Caco-2 (cell line): ENCODE data around the gene ZNF575. TPM values are rescaled to one million over a fixed set of nuclear protein-coding genes. Genes with fewer than 3 reads are reported as not detected.
"Not testable (repeated sequence)": the region's sequence is repeated elsewhere in the genome, so short reads cannot be mapped to it uniquely, and the experiment has no call there.

Source experiments
- BruUV-seq: library from RNA; stranded (reverse); fragments of 400-500 nt; replicated peaks from 2 replicates; lab custom pipeline; 2021; lab: Mats Ljungman, UMichigan
- CTCF ChIA-PET: fragments of 300-600 bp; sonication (Branson Sonifier 250); formaldehyde crosslinking; loops from one replicate; lab custom pipeline; 2022; ENCODE audit warnings: antibody characterized with exemption; lab: Charles Lee
- POLR2A ChIA-PET: fragments of 300-600 bp; sonication (Branson Sonifier 250); formaldehyde crosslinking; loops from one replicate; lab custom pipeline; 2022; ENCODE audit warnings: antibody characterized with exemption; lab: Charles Lee
- DNase-seq, 2 experiments: peaks; one replicate each; pipeline versions ENCODE4 v3.0.0 to v3.0.0-alpha.2; 2020 to 2022
- H3K27me3 ChIP-seq: replicated peaks from 2 replicates; pipeline ENCODE4 v1.6.0; 2011; ENCODE audit warnings: low read length; ENCODE audit not compliant: control insufficient read depth, insufficient read depth
- H3K36me3 ChIP-seq: 2 replicates; pipeline ENCODE4 v1.5.1; 2011; ENCODE audit warnings: low read length; ENCODE audit not compliant: control insufficient read depth, insufficient read depth
- H3K4me1 ChIP-seq: fragments of 250-450 bp; sonication (Bioruptor Pico); 2 replicates; pipeline ENCODE4 v1.5.1; 2020; ENCODE audit warnings: mild to moderate bottlenecking
- H3K4me3 ChIP-seq: 2 replicates; pipeline ENCODE4 v1.5.1; 2011; ENCODE audit warnings: low read depth, mild to moderate bottlenecking, control low read depth, low read length
- H3K9me3 ChIP-seq: fragments of 250-450 bp; sonication (Bioruptor Pico); 2 replicates; pipeline ENCODE4 v1.5.1; 2020; ENCODE audit warnings: mild to moderate bottlenecking, moderate library complexity
- H3K27ac Mint-ChIP-seq: one replicate; pipeline ENCODE4 v1.8.0; 2022; ENCODE audit warnings: mixed read lengths; ENCODE audit not compliant: unreplicated experiment
- H3K27me3 Mint-ChIP-seq: one replicate; pipeline ENCODE4 v1.8.0; 2022; ENCODE audit warnings: mixed read lengths; ENCODE audit not compliant: insufficient read depth, unreplicated experiment
- H3K36me3 Mint-ChIP-seq: one replicate; pipeline ENCODE4 v1.8.0; 2022; ENCODE audit warnings: mild to moderate bottlenecking, mixed read lengths; ENCODE audit not compliant: insufficient read depth, unreplicated experiment
- H3K4me1 Mint-ChIP-seq: one replicate; pipeline ENCODE4 v1.8.0; 2022; ENCODE audit warnings: low read depth, mixed read lengths; ENCODE audit not compliant: unreplicated experiment
- H3K4me3 Mint-ChIP-seq: one replicate; pipeline ENCODE4 v1.8.0; 2022; ENCODE audit warnings: mild to moderate bottlenecking, moderate library complexity, mixed read lengths; ENCODE audit not compliant: unreplicated experiment
- H3K9me3 Mint-ChIP-seq: one replicate; pipeline ENCODE4 v1.8.0; 2022; ENCODE audit warnings: mixed read lengths; ENCODE audit not compliant: unreplicated experiment
- intact Hi-C: fragments of 100-400 bp; cut with micrococcal nuclease; formaldehyde crosslinking; loops from one replicate; pipeline ENCODE4 v1.10.0; 2022; ENCODE audit not compliant: unreplicated experiment
- total RNA-seq: library from RNA; stranded (reverse); gene quantifications from 2 replicates; pipeline ENCODE4 v1.2.3, GENCODE V29; 2022
- TF ChIP-seq, protein P1 (sequence below), 2 experiments: fragments of 200-600 bp in 1 of 2; IDR thresholded peaks; 1 replicate in 1 of 2; 2 replicates in 1 of 2; pipeline versions ENCODE4 v1.5.1 to v1.8.0; 2011 to 2022; ENCODE audit warnings: antibody characterized with exemption in 1 of 2, control low read depth in 1 of 2, inconsistent platforms in 1 of 2, low read depth in 1 of 2, low read length in 1 of 2, mild to moderate bottlenecking in 1 of 2, moderate library complexity in 1 of 2; ENCODE audit not compliant: insufficient read depth in 1 of 2, severe bottlenecking in 1 of 2, unreplicated experiment in 1 of 2

Gene ZNF575
- total RNA-seq, 1 experiment from 2014 or later, result 1.00 TPM

DNA sequence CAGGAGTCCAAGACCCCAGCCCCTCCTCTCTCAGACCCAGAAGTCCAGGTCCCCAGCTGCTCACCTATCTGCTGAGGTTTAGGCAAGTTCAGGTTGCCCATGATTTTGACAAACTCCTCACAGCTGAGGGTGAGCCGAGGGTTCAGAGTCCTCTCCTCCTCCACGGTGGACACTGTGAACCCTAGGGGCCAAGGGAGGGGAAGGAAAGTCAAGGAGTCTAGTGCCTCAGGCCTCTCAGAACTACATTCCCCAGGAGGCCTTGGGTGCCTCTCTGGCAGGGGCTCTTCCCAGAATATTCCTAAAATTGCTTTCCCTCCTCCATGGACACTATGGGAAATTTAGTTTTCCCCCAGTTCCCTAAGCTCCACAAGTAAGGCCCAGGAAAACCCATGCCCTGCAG lies 25.1 kb upstream of the ZNF575 start:
- POLR2A ChIA-PET, result no interaction called here
- peak; percentile 23 to 61 for DNase-seq
- CTCF ChIA-PET, result interaction anchor here (1.4 kb wide), 1 partner anchor 61 kb away, joined by 7 read pairs; no protein-coding TSS in a partner anchor
- Histone ChIP-seq H3K9me3 (no peaks in the 10 kb centered on the region), H3K4me1 (peaks cover 8% of the 10 kb centered on the region; the same call in 1 of the 2 replicates), H3K36me3 (peaks cover 2% of the 10 kb centered on the region; the same call in 1 of the 2 replicates), H3K4me3 (no peak overlapping the region), H3K27me3 (no peaks in the 10 kb centered on the region)
- TF ChIP-seq, protein P1, sequence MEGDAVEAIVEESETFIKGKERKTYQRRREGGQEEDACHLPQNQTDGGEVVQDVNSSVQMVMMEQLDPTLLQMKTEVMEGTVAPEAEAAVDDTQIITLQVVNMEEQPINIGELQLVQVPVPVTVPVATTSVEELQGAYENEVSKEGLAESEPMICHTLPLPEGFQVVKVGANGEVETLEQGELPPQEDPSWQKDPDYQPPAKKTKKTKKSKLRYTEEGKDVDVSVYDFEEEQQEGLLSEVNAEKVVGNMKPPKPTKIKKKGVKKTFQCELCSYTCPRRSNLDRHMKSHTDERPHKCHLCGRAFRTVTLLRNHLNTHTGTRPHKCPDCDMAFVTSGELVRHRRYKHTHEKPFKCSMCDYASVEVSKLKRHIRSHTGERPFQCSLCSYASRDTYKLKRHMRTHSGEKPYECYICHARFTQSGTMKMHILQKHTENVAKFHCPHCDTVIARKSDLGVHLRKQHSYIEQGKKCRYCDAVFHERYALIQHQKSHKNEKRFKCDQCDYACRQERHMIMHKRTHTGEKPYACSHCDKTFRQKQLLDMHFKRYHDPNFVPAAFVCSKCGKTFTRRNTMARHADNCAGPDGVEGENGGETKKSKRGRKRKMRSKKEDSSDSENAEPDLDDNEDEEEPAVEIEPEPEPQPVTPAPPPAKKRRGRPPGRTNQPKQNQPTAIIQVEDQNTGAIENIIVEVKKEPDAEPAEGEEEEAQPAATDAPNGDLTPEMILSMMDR (IDR thresholded peaks at IDR 0.05; ENCODE audit: insufficient read depth in 1 of 2, low read depth in 1 of 2, low read length in 1 of 2, severe bottlenecking in 1 of 2, unreplicated experiment in 1 of 2), result no peak
- Mint-ChIP-seq H3K9me3 (no peaks in the 10 kb centered on the region), H3K36me3 (peaks cover 46% of the 10 kb centered on the region), H3K27me3 (no peaks in the 10 kb centered on the region), H3K27ac (no peak overlapping the region), H3K4me3 (no peak overlapping the region), H3K4me1 (peaks cover 16% of the 10 kb centered on the region)
- BruUV-seq, result no TSS peak
- intact Hi-C loops, result no loop called here

DNA sequence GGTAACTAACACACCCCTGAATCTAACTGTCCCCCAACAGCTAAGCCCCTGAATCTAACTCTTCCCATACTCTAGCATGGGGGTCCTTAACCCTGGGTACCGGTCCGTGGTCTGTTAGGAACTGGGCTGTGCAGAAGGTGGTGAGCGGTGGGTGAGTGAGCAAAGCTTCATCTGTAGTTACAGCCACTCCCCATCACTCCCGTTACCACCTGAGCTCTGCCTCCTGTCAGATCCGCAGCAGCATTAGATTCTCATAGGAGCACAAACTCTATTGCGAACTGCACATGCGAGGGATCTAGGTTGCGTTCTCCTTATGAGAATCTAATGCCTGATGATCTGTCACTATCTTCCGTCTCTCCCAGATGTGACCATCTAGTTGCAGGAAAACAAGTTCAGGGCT lies 22.3 kb upstream of the ZNF575 start:
- Mint-ChIP-seq H3K36me3 (peaks cover 38% of the 10 kb centered on the region), H3K27me3 (no peaks in the 10 kb centered on the region), H3K9me3 (no peaks in the 10 kb centered on the region), H3K27ac (no peak overlapping the region), H3K4me3 (no peak overlapping the region), H3K4me1 (no peaks in the 10 kb centered on the region)
- ChIA-PET POLR2A (no interaction called here), CTCF (interaction anchor here (0.7 to 1.0 kb wide), 2 partner anchors 9 to 49 kb away, joined by 3 read pairs; no protein-coding TSS in a partner anchor)
- Histone ChIP-seq H3K4me1 (no peaks in the 10 kb centered on the region), H3K4me3 (no peak overlapping the region), H3K9me3 (no peaks in the 10 kb centered on the region), H3K27me3 (no peaks in the 10 kb centered on the region), H3K36me3 (peaks cover 2% of the 10 kb centered on the region; the same call in 1 of the 2 replicates)
- TF ChIP-seq, protein P1 (IDR thresholded peaks at IDR 0.05; ENCODE audit: insufficient read depth in 1 of 2, low read depth in 1 of 2, low read length in 1 of 2, severe bottlenecking in 1 of 2, unreplicated experiment in 1 of 2), result no peak
- DNase-seq, result no peak
- no TSS peak for BruUV-seq
- intact Hi-C loops, result no loop called here

DNA sequence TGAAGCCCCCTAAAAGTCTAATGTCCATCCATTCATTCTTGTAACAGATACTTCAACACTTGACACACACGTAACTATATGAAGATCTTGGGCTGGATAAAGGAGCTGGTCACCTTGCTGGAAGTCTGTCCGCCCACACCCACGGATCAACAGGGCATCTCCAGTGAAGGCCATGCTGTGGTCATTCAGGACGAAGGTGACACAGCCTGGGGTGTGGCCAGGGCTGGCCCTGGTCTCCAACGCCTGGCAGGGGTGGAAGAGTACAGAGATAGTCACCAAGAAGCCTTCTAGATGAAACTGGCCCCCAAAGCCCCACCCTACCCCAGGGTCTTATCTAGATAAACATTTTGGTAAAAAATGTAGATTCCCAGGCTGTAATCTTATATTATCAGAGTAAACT lies 21.7 kb upstream of the ZNF575 start:
- BruUV-seq, result no TSS peak
- TF ChIP-seq, protein P1 (IDR thresholded peaks at IDR 0.05; ENCODE audit: insufficient read depth in 1 of 2, low read depth in 1 of 2, low read length in 1 of 2, severe bottlenecking in 1 of 2, unreplicated experiment in 1 of 2), result no peak
- no peak overlapping the region for H3K27ac Mint-ChIP-seq
- Histone ChIP-seq H3K27me3 (no peaks in the 10 kb centered on the region), H3K4me3 (no peak overlapping the region), H3K4me1 (no peaks in the 10 kb centered on the region), H3K9me3 (no peaks in the 10 kb centered on the region), H3K36me3 (peaks cover 2% of the 10 kb centered on the region; the same call in 1 of the 2 replicates)
- no peaks in the 10 kb centered on the region for H3K27me3 Mint-ChIP-seq
- peaks cover 39% of the 10 kb centered on the region for H3K36me3 Mint-ChIP-seq
- CTCF ChIA-PET, result interaction anchor here (1.0 kb wide), 1 partner anchor 8 kb away, joined by 3 read pairs; no protein-coding TSS in a partner anchor
- DNase-seq, result no peak
- no peaks in the 10 kb centered on the region for H3K9me3 Mint-ChIP-seq
- POLR2A ChIA-PET, result no interaction called here
- no peaks in the 10 kb centered on the region for H3K4me1 Mint-ChIP-seq
- H3K4me3 Mint-ChIP-seq, result no peak overlapping the region
- intact Hi-C loops, result no loop called here

DNA sequence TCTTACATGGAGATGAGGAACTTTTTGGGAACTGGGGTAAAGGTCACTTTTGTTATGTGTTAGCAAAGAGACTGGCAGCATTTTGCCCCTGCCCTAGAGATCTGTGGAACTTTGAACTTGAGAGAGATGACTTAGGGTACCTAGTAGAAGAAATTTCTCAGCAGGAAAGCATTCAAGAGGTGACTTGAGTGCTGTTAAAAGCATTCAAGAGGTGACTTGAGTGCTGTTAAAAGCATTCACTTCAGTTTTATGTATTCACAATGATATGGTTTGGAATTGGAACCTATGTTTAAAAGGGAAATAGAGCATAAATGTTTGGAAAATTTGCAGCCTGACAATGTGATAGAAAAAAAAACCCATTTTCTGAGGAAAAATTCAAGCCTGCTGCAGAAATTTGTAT lies 20.6 kb upstream of the ZNF575 start:
- H3K4me1 Mint-ChIP-seq, H3K4me3 ChIP-seq, H3K27me3 ChIP-seq, H3K27ac Mint-ChIP-seq, POLR2A ChIA-PET, H3K9me3 Mint-ChIP-seq, H3K4me1 ChIP-seq, H3K9me3 ChIP-seq, H3K36me3 ChIP-seq, H3K4me3 Mint-ChIP-seq, intact Hi-C loops, DNase-seq, BruUV-seq, CTCF ChIA-PET, H3K27me3 Mint-ChIP-seq: not testable (repeated sequence)
- H3K36me3 Mint-ChIP-seq, result peaks cover 45% of the 10 kb centered on the region
